Stimulated activated naive CD8-positive, alpha-beta T cell treated with anti-CD3 and anti-CD28 coated beads, Interleukin-15, Interleukin-2, amounts not matched to agents 100 U/mL and 50 U/mL, for 24 hours (primary cell): ENCODE data around the gene TSC2.

Experiments
- ATAC-seq: fragments of 150-1000 bp; cut with Tn5 transposase; one replicate; pipeline ENCODE4 v1.10.0; 2021
- DNase-seq: peaks from one replicate; pipeline ENCODE4 v3.0.0; 2021

TSC2 gene

GRCh38 chr16:2071454-2072202 is 23.8 kb downstream of the TSC2 start:
- ATAC-seq: no peak

GRCh38 chr16:2072926-2073325 is 25.1 kb downstream of the TSC2 start:
- no peak for ATAC-seq
- no peak for DNase-seq

More at GRCh38 chr16:2071454-2072202, 23.8 kb downstream of the TSC2 start:
- DNase-seq: no peak

DNA sequence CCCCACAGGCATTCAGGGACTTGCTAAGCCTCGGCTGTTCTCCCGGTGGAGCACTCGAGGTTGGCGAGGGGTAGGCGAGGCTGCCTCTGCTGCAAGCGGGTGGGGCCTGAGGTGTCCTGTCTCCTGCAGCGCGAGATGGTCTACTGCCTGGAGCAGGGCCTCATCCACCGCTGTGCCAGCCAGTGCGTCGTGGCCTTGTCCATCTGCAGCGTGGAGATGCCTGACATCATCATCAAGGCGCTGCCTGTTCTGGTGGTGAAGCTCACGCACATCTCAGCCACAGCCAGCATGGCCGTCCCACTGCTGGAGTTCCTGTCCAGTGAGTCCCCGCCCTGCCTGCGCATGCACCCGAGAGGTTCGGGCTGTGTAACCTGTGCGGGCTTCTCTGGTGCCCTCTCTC is 26.3 kb downstream of the TSC2 start:
- DNase-seq (no peak), ATAC-seq (no peak)

DNA sequence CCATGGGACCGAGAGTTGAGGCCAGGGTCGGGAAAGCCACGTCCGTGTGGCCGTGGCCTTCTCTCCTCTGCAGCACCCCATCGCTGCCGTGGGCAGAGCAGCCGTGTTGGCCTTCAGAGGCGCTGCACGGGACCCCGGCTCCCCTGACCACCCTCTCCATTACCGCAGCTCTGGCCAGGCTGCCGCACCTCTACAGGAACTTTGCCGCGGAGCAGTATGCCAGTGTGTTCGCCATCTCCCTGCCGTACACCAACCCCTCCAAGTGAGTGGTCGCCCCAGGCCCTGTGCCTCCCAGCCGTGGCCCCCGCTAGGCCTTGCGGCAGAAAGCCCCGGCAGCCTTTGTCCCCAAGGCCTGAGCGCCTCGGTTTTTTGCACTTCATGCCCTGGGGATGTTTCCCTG is 27.8 kb downstream of the TSC2 start:
- DNase-seq (no peak), ATAC-seq (no peak)

GRCh38 chr16:2076072-2076865 is 28.5 kb downstream of the TSC2 start:
- DNase-seq (no peak), ATAC-seq (no peak)

DNA sequence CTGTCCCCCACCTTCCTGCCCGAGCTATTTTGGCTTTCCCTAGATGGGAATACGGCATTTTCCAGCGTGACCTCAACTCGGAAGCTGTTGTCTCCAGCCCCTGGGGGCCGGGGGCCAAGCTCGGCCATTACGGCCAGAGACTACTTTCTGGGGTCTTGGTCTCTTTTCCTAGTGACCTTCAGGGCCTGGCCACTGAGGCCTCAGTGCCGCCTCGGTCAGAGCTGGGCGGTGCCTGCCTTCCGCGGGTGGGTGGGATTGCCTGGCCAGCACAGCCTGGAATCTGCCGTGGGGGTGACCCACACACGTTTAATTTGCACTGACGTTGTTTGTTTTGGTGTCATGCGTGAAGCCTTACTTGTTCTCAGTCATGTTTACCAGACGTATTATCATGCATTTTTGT is 29.2 kb downstream of the TSC2 start:
- no peak for ATAC-seq

GRCh38 chr16:2077696-2078095 is 29.9 kb downstream of the TSC2 start:
- ATAC-seq: no peak
- no peak for DNase-seq

More for the DNA sequence above, 29.2 kb downstream of the TSC2 start:
- DNase-seq: no peak

DNA sequence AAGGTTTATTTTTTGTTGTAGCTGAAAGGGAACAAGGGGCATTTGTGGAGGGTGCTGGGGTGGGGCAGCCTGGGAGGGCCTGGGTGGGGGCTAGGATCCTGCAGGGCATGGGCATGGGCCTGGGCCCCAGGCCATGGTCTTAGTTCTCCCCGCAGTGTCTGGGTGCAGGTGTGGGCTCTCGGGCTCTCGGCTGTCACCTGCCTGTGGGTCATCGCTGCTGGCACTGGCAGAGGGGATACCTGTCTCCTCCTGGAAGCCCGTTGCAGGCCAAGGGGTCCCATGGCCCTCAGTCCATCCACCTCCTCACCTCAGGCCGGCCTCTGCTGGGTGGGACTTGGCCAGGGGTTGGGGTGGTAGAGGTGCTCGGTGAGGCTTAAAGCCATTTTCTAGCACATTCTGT is 30.3 kb downstream of the TSC2 start:
- DNase-seq (no peak), ATAC-seq (no peak)

DNA sequence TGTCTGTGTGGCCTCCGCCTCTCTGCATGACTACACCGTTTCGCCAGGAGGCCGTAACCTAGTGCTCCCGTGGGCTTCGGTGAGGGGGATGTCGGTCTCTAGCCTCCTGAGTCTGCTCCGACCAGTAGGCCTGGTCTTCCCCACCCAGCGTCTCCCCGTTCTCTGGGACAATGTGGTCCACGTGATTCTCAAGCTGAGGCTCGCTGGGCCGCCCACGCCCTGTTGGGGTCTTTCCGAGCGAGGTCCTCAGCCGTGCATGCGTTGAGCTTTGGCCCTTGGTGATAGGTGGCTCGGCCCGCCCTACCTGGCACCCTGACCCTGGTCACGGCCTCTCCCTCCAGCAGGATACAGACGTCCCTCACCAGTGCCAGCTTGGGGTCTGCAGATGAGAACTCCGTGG is 30.9 kb downstream of the TSC2 start:
- DNase-seq (no peak), ATAC-seq (no peak)

DNA sequence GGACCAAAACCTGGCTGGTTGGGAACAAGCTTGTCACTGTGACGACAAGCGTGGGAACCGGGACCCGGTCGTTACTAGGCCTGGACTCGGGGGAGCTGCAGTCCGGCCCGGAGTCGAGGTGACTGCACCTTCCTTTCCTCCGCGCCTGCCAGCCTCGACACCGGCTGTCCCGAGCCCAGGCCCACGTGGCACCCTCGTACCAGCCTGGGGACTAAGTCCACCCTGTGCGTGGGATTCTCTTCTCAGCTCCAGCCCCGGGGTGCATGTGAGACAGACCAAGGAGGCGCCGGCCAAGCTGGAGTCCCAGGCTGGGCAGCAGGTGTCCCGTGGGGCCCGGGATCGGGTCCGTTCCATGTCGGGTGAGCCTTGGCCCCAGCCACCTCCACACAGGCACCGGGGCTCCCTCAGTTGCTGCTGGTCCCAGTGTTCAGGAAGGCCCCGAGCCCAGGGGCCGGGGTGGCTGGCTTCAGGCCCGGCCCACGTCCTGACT is 31.6 kb downstream of the TSC2 start:
- ATAC-seq (no peak), DNase-seq (no peak)

GRCh38 chr16:2079991-2080390 is 32.2 kb downstream of the TSC2 start:
- DNase-seq: no peak
- no peak for ATAC-seq

GRCh38 chr16:2081201-2082084 is 33.7 kb downstream of the TSC2 start:
- ATAC-seq: no peak
- DNase-seq: no peak

- ATAC-seq (no peak), DNase-seq (no peak)
Observed at GRCh38 chr16:2082171-2082982, 34.6 kb downstream of the TSC2 start.

- ATAC-seq (no peak), DNase-seq (no peak)
Observed at GRCh38 chr16:2082983-2083364, 35.2 kb downstream of the TSC2 start.

DNA sequence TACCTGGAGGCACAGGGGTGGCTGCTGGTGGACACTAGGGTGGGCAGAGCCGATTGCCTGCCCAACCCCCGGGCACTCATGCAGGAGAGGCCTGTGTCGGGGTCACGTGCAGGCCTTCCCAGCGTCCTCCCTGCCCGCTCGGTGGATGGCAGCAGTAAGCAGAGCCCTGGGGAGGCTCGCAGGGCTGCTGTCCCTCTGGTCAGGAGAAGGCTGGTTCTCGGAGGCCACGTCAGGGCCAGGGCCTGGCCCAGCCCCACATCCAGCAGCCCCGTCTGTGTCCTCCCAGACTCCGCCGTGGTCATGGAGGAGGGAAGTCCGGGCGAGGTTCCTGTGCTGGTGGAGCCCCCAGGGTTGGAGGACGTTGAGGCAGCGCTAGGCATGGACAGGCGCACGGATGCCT is 35.6 kb downstream of the TSC2 start:
- no peak for ATAC-seq
- no peak for DNase-seq

GRCh38 chr16:2083876-2084780 is 36.3 kb downstream of the TSC2 start:
- ATAC-seq: no peak
- DNase-seq: no peak

DNA sequence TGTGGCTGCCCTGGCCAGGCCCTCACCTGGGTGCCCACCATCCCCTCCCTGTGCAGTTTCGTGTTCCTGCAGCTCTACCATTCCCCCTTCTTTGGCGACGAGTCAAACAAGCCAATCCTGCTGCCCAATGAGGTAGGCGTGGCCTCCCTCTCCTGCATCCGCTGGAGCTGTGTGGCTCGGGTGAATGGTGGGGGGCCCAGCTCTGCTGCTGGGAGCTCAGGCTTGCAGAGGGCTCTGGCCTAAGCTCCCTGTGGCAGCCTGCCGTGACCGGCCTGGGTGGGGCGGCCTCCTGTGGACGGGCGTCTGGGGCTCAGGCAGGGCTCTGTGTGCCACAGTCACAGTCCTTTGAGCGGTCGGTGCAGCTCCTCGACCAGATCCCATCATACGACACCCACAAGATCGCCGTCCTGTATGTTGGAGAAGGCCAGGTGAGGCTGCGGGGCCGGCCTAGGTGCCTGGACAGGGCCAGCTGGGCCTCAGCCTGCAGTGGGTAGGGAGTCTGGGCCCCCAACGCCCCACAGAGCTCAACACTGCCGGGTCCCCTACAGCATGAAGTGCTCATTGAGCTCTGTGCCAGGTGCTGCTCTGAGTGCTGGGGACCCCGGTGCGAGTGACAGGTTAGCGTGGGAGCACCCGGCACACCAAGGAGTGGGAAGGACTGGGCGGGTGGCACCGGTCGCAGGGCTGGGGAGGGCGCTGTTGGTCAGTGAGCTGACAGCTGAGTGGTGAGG is 37.3 kb downstream of the TSC2 start:
- no peak for ATAC-seq
- DNase-seq: no peak

DNA sequence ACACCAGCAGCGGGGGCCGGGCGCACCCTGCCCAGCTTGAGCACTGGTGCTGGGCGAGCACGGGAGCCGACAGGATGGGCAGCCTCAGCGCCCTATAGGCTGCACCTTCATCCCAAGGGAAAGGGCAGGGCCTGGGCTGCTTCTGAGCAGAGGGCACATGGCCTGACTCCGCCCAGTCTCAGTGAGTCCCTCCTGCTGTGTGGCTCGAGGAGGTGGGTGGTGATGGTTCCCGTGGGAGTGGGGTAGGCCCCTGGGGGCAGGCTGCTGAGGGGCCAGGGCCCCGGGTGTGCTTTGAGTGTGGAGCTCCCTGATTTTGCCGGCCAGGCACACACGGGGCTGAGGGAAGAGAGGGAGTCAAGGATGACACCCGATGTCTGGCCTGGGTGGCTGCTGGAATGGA is 37.9 kb downstream of the TSC2 start:
- no peak for ATAC-seq
- no peak for DNase-seq

GRCh38 chr16:2086106-2086742 is 38.4 kb downstream of the TSC2 start:
- DNase-seq: no peak
- no peak for ATAC-seq
